GM19452 (cell line): ENCODE data around the gene JAKMIP3.
"Not testable (repeated sequence)": the region's sequence is repeated elsewhere in the genome, so short reads cannot be mapped to it uniquely, and the experiment has no call there.

ENCODE experiments used
- ATAC-seq: cut with Tn5 transposase; IDR thresholded peaks from one replicate; pipeline ENCODE4 v1.9.1; 2021; ENCODE audit not compliant: unreplicated experiment

JAKMIP3 gene

DNA sequence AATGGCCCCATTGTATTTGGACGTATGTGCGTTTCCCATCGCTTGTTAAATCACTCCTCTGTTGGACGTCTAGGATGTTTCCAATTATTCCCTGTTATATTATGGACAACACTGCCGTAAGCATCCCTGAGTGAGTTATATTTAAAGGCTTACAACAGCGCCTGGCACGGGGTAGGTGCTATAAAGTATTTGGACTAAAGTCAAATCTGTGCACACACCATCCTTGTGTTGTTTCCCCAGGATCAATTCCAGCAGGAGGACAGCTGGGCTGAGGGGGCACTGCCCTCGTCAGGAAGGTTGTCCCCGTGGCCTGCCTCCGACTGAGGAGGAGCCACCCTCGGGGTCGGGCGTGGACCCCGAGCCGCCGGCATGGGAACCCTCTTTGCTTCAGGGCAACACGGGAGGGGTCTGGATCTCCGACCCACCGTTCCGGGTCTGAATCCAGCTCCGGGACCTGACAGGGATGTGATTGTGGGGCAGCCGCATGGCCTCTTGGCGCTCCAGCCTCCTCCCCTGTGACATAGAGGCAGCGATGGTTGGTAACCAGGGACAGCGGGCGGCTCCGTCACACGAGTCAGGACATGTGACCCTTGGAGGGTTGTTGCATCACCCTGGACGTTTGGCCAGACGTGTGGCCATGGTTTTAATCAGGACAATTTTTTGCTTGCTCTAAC is 1.5 kb upstream of the JAKMIP3 start:
- no peak for ATAC-seq

DNA sequence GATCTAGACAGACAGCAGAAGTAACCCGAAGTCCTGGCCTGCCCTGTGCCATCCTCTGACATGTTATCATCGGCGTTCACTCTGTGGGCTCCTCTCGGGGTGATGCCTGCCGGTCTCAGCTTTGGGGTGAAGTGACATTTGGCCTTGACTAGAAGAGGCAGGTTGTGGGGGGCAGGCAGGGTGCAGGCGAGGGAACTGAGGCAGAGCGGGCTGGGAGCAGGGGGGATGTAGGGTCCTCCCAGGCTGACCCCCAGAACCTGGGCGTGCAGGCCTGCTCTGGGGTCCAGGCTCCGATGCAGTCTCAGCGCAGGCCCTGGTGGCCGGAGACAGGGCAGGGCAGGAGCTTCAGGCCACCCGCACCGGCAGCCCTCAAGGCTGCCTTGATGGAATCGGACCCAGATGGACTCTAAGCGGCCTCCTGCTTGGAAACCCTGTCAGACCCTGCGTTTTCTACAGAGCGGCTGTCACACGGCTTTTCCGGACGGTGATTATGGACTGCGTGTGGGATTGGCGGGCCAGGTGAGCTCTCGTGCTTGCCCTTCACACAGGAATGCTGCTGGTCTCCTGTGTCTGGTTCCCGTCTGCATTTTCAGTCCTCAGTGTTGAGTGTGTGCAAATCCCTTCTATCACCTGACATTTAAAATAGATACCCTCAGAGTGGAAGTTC is 842 bp upstream of the JAKMIP3 start:
- ATAC-seq = no peak

DNA sequence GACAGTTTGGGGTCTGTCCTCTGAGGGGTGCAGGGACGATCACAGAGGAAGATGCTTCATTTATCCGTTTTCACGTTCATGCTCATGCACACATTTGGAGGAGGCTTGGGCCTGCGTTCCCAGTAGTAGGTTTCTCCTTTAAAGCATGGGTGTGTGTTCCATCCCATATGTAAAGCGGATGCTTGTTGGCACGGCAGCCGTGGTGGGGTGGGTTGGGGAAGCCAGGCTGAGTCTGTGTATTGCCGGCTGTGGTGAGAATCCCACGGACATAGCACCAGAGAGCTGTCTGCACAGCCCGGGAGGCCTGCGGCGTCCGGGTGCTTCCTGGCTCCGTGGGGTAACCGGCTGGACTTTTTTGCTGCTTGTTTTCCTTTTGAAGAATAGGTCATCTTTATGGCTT is 440 bp downstream of the JAKMIP3 start:
- no peak for ATAC-seq

DNA sequence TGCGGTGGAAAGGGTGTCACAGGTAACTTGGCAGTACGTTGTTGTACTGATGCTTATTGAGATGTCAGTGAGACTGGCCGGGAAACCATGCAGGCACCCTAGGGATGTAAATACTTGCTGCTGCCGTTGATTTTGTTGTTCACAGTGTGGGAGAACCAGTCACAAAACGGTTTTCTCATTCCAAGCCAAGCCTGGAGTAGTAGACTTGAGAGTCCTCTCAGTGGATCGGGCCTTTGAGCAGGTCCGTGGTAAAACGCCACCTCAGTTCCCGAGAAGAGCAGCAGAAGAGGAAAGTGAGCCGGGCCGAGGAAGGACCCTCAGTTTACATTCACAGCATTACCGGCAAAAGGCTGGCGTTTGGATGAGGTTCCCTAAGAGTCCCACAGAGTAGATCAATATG is 1.1 kb downstream of the JAKMIP3 start:
- ATAC-seq = no peak

DNA sequence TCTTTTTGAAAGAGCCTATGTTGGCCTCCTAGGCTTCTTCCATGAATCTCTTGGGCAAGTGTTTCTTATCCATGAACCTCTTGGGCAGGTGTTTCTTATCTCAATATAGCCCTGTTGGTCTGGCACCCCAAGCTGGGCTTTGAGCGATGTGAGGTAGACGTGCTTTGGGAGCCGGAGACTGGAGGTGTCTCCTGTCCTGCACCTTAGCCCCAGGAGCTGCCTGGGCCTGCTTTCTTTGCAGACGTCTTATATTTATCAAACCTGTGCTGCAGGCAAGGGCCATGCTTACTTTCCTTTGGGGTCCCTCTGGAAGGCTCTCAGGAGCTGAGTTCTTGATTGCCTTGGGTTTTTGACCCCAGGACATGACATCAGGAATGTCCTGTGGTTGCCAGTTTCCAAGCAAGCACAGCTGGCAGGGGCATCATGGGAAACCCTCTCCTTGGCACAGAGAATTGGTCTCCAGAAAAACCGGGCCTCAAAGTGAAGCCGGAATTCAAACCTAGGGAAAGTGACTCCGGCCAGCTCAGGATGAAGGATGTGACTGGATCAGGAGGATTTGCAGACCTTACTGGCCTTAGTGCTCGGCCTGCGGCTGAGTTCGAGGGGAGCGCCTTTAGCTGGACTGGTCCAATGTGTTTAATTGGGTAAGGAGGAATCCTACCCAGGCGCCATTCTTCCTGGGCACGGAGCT is 2.8 kb downstream of the JAKMIP3 start:
- ATAC-seq = no peak

DNA sequence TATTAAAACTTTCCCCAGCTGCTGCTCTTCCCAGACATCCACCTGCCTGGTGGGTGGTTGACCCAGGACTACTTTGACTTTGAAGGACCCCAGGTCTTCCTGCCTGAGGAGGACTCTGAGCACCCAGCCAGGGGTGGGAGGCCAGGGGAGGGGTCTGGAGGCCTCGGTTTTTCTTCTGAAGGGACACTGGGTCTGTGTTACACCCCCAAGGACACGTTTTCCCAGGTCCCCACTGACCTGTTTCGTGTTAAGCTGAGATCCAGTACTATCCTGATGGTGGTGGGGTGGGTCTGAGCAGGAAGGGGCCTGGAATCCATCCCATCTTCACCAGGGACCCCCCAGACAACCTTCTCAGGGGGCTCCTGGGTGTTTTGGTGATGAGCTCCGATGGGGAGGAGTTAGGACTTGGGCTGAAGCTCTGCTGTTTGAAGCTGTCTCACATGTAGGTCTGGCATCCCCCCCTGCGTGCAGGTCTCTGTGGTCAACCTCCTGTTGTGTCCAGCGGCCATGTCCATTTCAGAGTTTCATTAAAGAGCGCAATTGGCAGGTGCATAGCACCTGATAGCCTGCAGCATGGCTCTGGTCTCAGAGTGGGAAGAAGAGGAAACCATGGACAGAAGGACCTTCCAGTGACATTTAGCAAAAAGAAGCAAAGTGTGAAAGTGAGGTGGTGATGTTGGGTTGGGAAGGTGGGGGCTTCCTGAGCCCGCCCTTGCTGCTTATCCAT is 3.5 kb downstream of the JAKMIP3 start:
- no peak for ATAC-seq

DNA sequence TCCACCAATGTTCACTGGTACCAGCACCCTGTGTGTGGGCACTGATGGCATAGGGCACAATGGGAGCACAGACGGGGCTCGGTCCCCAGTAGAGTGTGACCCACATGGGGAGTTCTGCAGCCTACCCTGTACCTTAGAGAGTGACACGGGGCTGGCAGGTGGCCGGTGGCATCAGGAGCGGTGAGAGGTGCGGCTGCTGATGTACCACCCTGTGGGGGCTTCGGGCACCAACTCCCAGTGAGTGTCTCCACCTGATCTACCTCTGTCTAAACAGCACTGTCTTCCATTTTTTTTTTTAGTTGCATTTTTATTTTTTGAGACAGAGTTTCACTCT is 4.1 kb downstream of the JAKMIP3 start:
- ATAC-seq = no peak

DNA sequence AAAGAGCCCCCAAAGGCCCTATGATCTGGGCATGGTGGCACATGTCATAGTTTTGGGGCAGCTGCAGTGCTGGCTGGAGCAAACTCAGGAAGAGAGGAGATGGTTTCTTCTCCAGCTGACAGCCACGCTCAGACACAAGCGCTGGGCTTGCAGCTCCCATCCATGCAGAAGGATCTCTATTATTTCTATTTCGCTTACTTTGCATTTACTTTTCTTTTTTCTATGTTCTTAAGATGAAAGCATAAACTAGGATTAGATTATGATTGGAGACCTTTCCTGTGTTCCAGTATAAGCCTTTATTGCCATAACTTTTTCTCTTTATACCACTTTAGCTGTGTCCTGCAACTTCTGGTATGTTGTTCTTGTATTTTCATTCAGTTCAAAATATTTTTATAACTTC is 5.0 kb downstream of the JAKMIP3 start:
- no peak for ATAC-seq

DNA sequence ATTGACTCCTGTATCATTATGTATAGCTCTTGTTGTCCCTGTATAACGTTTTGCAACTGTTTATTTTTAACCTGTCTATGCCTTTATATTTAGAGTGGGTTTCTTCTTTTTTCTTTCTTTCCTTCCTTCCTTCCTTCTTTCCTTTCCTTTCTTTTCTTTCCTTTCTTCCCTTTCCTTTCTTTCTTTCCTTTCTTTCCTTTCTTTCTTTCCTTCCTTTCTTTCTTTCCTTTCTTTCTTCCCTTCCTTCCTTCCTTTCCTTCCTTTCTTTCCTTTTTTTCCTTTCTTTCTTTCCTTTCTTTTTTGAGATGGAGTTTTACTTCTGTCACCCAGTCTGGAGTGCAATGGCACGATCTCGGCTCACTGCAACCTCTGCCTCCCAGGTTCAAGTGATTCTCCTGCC is 5.9 kb downstream of the JAKMIP3 start:
- ATAC-seq = no peak

DNA sequence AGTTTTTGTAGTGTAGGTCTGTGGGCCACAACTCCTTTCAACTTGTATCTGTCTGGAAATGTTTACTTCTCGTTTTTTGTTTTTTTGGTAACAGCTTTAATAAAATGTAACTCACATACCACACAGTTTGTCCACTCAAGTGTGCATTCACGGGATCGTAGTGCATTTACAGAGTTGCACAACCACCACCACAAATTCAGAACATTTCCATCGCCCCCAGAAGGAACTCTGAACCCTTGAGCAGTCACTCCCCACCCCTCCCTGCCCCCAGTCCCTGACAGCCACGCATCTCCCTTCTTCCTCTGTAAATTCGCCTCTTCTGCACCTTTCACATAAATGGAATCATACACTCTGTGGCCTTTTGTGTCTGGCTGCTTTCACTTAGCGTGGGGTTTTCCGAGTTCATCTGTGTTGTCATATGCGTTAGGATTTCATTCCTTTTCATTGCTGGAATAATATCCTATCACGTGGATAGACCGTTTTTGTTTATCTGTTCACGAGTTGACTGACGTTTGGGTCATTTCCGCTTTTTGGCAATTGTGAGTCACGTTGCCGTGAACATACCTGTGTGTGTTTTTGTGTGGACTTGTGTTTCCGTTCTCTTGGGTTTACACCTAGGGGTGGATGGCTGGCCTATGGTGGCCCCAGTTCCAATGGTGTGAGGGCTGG is 10.3 kb downstream of the JAKMIP3 start:
- ATAC-seq = no peak

DNA sequence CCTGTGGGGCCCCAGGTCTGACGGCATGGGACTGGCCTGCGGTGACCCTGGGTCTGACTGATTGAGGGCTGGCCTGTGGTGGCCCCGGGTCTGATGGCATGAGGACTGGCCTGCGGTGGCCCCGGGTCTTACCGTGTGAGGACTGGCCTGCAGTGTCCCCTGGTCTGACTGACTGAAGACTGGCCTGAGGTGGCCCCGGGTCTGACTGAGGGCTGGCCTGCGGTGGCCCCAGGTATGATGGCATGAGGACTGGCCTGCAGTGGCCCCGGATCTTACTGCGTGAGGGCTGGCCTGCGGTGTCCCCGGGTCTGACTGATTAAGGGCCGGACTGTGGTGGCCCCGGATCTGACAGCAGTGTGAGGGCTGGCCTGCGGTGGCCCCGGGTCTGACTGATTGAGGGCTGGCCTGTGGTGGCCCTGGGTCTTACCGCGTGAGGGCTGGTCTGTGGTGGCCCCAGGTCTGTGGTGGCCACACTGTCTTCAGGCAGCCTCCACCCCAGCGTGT is 10.9 kb downstream of the JAKMIP3 start:
- no peak for ATAC-seq

DNA sequence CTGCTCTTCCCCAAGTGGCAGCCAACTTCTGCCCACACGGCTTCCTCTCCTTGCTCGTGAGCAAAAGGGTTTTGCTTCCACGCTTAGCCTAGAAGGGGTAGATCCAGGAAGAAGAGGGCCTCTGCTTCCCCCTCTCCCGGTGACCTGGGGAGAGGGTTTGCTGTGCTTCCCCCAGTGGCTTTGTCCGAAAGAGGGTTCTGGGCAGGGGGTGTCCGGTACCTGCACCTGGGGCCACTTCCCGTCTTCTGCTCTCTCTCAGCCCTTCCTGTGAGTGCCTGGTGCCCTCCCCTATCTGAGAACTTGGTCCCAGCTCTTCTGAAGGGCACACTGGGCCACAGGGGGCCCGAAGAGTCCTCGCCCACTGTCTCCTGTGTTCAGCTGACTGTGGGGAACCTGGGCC is 11.3 kb downstream of the JAKMIP3 start:
- ATAC-seq = no peak

DNA sequence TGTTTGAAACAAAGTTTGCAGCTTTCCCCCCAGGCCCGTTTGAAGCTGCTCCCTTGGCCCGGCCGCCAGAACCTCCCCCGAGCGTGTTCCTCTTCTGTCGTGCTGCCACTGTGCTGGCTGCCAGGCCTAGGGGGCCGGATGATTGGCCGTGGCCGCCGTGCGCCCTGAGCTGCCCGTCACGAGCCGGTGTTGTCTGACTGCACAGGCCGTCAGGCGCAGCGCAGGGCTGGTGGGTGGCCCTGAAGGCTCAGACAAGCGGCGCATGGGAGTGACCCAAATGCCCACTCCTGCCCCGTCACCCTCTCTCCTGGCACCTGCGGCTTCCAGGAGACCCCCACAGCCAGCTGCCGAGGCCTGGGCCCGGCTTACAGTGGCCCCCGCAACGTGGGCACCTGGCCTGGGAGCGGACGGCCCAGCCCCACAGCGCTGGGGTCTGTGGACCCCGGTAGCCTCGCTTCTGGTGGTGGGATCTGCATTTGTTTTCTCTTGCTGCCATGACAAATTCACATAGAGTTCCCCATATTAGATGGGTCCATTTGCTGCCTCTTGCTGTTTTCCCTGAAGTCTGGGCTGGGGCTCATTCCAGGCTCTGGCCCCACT is 13.1 kb downstream of the JAKMIP3 start:
- ATAC-seq = no peak

DNA sequence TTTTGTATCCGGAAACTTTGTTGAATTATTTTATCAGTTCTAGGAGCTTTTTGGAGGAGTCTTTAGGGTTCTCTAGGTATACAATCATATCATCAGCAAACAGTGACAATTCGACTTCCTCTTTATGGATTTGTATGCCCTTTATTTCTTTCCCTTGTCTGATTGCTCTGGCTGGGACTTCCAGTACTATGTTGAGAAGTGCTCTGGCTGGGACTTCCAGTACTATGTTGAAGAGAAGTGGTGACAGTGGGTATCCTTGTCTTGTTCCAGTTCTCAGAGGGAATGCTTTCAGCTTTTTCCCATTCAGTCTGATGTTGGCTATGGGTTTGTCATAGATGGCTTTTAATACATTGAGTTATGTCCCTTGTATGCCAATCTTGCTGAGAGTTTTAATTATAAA is 18.6 kb downstream of the JAKMIP3 start:
- ATAC-seq = not testable (repeated sequence)

DNA sequence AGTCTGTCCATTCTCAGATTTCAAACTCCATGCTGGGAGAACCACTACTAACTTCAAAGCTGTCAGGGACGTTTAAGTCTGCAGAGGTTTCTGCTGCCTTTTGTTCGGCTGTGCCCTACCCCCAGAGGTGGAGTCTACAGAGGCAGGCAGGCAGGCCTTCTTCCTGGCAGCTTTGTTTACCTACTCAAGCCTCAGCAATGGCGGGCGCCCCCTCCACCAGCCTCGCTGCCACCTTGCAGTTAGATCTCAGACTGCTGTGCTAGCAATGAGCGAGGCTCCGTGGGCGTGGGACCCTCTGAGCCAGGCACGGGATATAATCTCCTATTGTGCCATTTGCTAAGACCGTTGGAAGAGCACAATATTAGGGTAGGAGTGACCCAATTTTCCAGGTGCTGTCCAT is 27.5 kb downstream of the JAKMIP3 start:
- not testable (repeated sequence) for ATAC-seq

DNA sequence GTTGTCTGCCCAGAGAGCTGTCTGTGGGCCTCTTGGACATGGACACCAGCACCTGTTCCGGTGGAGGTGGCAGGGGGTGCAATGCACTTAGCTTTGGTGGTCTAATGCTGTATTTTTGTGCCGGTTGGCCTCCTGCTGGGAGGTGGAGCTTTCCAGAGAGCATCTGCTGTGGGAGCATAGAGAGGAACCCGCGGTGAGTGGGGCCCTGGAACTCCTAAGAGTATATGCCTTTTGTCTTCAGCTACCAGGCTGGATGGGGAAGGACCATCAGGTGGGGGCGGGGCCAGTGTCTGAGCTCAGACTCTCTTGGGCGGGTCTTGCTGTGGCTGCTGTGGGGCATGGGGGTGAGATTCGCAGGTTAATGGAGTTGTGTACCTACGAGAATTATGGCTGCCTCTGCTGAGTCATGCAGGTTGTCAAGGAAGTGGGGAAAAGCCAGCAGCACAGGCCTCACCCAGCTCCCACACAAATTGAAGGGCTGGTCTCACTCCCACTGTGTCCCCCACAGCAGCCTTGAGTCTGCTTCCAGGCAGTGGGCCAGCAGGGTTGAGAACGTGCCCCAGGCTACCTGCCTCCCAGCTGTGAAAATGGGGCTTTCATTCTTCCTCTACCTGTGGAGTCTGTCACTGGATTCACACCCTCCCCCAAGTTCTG is 29.0 kb downstream of the JAKMIP3 start:
- no peak for ATAC-seq

DNA sequence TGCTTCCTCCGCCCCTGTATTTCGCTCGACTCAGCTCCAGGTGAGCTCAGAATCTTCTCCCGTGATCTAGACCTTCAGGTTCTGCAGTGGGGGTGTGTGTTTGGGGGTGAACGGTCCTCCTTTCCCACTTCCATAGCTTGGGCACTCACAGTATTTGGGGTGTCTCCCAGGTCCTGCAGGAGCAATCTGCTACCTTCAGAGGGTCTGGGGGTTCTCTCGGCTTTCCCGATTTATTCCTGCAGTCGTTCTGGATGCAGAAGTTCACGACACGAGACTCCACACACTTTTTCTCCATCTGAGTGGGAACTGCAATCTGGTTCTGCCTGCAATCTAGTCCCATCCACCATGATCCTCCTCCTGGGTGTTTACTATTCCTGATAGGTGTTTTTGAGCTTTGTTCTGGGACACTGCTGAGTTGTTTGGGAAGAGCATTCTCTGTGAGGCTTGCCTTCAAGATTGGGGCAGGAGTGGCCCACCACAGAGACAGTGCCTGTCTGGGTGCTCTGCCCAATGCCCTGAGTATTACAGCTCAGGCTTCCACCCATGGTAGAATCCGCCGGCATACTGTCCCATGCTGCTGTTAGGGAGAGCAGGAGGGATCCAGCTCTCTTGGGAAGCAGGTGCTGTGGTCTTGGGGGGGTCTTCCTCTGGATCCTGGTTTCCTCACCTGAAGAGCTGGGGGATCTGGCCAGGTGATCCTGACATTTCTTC is 29.8 kb downstream of the JAKMIP3 start:
- ATAC-seq = no peak

DNA sequence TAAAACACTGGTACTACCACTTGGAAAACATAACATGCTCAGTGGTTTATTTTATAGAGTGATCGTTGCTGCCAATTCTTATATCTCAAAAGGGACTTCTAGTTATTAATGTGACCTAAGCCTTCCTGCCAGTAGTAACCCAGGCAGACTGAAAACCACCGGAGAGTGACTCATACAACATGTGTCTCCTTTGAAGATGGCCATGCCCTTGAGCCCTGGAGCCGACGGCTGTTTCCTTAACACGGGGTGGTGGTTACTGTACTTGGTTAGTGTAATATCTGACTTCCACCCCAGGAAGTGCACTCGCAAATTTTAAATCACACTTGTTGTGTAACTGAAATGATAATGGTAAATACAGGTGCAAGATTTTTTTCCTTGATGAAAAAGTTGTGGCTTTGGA is 30.5 kb downstream of the JAKMIP3 start:
- no peak for ATAC-seq

DNA sequence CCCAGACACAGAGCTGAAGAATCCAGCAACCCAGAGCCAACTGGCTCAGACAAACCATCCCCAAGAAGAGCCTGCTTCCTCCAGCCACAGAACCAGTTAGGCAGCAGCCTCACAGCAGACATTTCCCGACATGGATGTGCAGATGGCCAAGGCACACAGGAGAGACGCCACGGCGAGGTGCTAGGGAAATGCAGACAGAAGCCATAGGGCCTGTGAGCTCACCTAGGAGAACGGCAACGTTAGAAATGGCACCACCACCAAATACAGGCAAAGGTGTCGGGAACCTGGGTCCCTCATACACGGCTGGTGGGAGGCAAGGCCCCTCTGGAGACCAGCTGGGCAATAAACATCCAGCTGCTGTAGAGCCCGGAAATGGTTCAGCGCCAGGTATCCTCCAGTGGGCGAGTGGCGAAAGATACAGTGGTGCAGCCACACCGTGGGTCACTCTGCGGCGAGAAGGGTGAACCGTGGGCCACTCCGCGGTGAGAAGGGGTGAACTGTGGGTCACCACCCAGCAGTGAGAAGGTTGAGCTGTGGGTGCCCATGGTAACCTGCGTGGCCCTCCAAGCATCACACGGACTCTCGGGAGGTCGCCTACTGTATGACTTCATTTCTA is 31.2 kb downstream of the JAKMIP3 start:
- no peak for ATAC-seq
